ENCODE data around the gene CD34.

GRCh38 chr1:207869859-207870258 is 41.1 kb downstream of the CD34 start:
- TF ChIP-seq ZNF112 (tag by site-specific recombination; IDR thresholded peaks at IDR 0.05) (no peak), ZNF223 (tag by site-specific recombination; IDR thresholded peaks at IDR 0.05) (no peak)

All from HEK293 (cell line).